ENCODE data around the gene BTBD16.

BTBD16 gene

DNA sequence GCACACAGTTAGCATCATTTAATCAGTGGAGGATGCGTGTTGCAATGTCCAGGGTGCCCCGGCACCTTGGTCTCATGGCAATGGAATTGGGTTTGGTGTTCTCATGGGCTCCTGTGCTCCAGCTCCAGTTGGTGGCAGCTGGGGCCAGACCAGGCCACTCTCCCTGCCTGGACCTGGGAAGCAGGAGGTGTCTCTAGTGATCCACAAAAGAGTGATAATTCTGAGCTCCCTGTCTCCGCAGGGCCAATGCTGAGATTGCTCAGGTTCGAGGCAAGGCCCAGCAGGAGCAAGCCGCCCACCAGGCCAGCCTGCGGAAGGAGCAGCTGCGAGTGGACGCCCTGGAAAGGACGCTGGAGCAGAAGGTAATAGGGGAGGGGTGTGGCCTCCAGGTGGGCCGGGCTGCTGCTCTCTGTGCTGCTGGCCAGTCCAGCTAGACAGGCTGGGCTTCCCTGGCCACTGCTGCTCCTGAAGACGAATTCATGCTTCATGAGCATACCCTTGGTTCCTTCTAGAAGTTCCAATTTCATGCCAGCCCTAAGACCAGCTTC lies 21.7 kb upstream of the BTBD16 start:
- Histone ChIP-seq H3K4me3 (ENCODE audit: low read depth in 1 of 2, low read length in 2 of 2) (no peak overlapping the region), H3K36me3 (ENCODE audit: control insufficient read depth in 1 of 2, insufficient read depth in 2 of 2, low read length in 2 of 2) (peaks cover 12 to 44% of the 10 kb centered on the region in 2 donors), H3K27ac (ENCODE audit: low read length) (no peak overlapping the region), H3K4me1 (ENCODE audit: control insufficient read depth in 1 of 2, insufficient read depth in 2 of 2, low read length in 2 of 2) (peaks cover 0 to 10% of the 10 kb centered on the region in 2 donors), H3K9me3 (ENCODE audit: control insufficient read depth in 1 of 2, low read length in 2 of 2) (no peaks in the 10 kb centered on the region), H3K27me3 (ENCODE audit: low read depth, low read length) (no peaks in the 10 kb centered on the region)

DNA sequence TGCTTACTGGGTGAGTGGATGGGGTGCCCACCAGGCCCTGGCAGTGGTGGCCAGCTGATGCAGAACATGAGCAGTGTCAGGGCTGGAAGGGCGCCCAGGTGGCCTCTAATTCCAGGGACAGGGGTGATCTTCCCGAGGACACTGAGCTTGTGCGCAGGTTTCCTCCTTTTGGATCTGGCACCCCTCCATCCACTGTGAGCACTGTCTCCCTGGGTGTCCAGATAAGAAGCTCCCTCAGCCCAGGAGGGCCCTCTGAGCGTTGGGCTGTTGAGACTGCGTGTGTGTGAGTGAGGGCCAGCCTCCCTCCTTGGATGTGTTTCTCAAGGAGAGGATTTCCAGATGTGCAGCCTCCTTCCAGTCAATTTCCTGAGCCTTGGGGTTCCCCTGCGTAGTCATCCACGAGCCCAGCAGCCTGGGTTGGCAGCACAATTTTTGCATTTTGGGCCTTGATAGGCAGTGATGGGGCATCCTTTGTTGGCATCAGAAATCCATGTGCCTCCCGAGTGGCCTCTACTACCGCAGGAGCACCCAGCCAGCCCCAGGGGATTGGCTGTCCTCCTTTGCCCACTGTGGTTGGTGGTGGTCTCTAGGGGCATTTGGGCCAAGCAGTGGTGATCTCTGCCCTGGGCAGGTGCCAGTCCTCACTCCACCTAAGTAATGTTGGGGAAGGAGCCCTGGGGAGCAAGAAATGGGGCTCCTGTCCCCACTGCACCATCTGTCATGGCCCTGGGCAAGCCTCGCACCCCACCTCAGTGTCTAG lies 20.9 kb upstream of the BTBD16 start:
- Histone ChIP-seq H3K4me1 (ENCODE audit: control insufficient read depth in 1 of 2, insufficient read depth in 2 of 2, low read length in 2 of 2) (peaks cover 0 to 10% of the 10 kb centered on the region in 2 donors), H3K27ac (ENCODE audit: low read length) (no peak overlapping the region), H3K4me3 (ENCODE audit: low read depth in 1 of 2, low read length in 2 of 2) (no peak overlapping the region), H3K27me3 (ENCODE audit: low read depth, low read length) (no peaks in the 10 kb centered on the region), H3K36me3 (ENCODE audit: control insufficient read depth in 1 of 2, insufficient read depth in 2 of 2, low read length in 2 of 2) (peaks cover 7 to 37% of the 10 kb centered on the region in 2 donors), H3K9me3 (ENCODE audit: control insufficient read depth in 1 of 2, low read length in 2 of 2) (no peaks in the 10 kb centered on the region)

- Histone ChIP-seq H3K27me3 (ENCODE audit: low read depth, low read length) (no peaks in the 10 kb centered on the region), H3K9me3 (ENCODE audit: control insufficient read depth in 1 of 2, low read length in 2 of 2) (no peaks in the 10 kb centered on the region), H3K4me1 (ENCODE audit: control insufficient read depth in 1 of 2, insufficient read depth in 2 of 2, low read length in 2 of 2) (peaks cover 0 to 10% of the 10 kb centered on the region in 2 donors), H3K36me3 (ENCODE audit: control insufficient read depth in 1 of 2, insufficient read depth in 2 of 2, low read length in 2 of 2) (peaks cover 6 to 34% of the 10 kb centered on the region in 2 donors), H3K4me3 (ENCODE audit: low read depth in 1 of 2, low read length in 2 of 2) (no peak overlapping the region), H3K27ac (ENCODE audit: low read length) (no peak overlapping the region)
Measured at GRCh38 chr10:122251459-122252255, 19.4 kb upstream of the BTBD16 start.

- Histone ChIP-seq H3K9me3 (ENCODE audit: control insufficient read depth in 1 of 2, low read length in 2 of 2) (no peaks in the 10 kb centered on the region), H3K4me1 (ENCODE audit: control insufficient read depth in 1 of 2, insufficient read depth in 2 of 2, low read length in 2 of 2) (peaks cover 0 to 13% of the 10 kb centered on the region in 2 donors), H3K27ac (ENCODE audit: low read length) (no peak overlapping the region), H3K36me3 (ENCODE audit: control insufficient read depth in 1 of 2, insufficient read depth in 2 of 2, low read length in 2 of 2) (peaks cover 4 to 25% of the 10 kb centered on the region in 2 donors), H3K4me3 (ENCODE audit: low read depth in 1 of 2, low read length in 2 of 2) (no peak overlapping the region), H3K27me3 (ENCODE audit: low read depth, low read length) (no peaks in the 10 kb centered on the region)
Measured at GRCh38 chr10:122252805-122253204, 18.3 kb upstream of the BTBD16 start.

- no peaks in the 10 kb centered on the region for H3K9me3 ChIP-seq (ENCODE audit: control insufficient read depth in 1 of 2, low read length in 2 of 2)
- no peak overlapping the region for H3K4me3 ChIP-seq (ENCODE audit: low read depth in 1 of 2, low read length in 2 of 2)
- H3K36me3 ChIP-seq (ENCODE audit: control insufficient read depth in 1 of 2, insufficient read depth in 2 of 2, low read length in 2 of 2), result peaks cover 3 to 18% of the 10 kb centered on the region in 2 donors
- no peaks in the 10 kb centered on the region for H3K27me3 ChIP-seq (ENCODE audit: low read depth, low read length)
- H3K4me1 ChIP-seq (ENCODE audit: control insufficient read depth in 1 of 2, insufficient read depth in 2 of 2, low read length in 2 of 2), result peaks cover 0 to 19% of the 10 kb centered on the region in 2 donors
- no peak overlapping the region for H3K27ac ChIP-seq (ENCODE audit: low read length)
Measured at GRCh38 chr10:122253605-122254004, 17.5 kb upstream of the BTBD16 start.

DNA sequence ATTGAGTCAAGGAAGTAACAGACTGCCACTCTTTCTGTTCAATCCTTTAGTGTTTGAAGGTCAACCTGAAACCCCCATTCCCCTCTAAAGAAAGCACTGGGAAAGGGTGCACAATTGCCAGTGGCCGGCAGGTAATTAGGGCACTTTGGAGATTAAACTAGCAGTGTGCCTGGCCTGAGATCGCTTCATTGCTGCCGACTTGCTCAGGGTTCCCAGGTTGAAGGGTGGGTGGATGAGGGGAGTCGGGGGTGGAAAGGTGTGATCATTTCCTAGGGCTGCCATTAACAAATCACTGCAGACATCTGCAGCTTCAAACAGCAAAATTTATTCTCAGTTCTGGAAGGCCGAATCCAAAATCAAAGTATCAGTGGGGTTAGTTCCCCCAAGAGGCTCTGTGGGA lies 16.3 kb upstream of the BTBD16 start:
- H3K27ac ChIP-seq (ENCODE audit: low read length), result no peak overlapping the region
- peaks cover 0 to 25% of the 10 kb centered on the region in 2 donors for H3K4me1 ChIP-seq (ENCODE audit: control insufficient read depth in 1 of 2, insufficient read depth in 2 of 2, low read length in 2 of 2)
- H3K9me3 ChIP-seq (ENCODE audit: control insufficient read depth in 1 of 2, low read length in 2 of 2), result no peaks in the 10 kb centered on the region
- no peaks in the 10 kb centered on the region for H3K27me3 ChIP-seq (ENCODE audit: low read depth, low read length)
- H3K36me3 ChIP-seq (ENCODE audit: control insufficient read depth in 1 of 2, insufficient read depth in 2 of 2, low read length in 2 of 2), result peaks cover 3 to 6% of the 10 kb centered on the region in 2 donors
- H3K4me3 ChIP-seq (ENCODE audit: low read depth in 1 of 2, low read length in 2 of 2), result no peak overlapping the region

DNA sequence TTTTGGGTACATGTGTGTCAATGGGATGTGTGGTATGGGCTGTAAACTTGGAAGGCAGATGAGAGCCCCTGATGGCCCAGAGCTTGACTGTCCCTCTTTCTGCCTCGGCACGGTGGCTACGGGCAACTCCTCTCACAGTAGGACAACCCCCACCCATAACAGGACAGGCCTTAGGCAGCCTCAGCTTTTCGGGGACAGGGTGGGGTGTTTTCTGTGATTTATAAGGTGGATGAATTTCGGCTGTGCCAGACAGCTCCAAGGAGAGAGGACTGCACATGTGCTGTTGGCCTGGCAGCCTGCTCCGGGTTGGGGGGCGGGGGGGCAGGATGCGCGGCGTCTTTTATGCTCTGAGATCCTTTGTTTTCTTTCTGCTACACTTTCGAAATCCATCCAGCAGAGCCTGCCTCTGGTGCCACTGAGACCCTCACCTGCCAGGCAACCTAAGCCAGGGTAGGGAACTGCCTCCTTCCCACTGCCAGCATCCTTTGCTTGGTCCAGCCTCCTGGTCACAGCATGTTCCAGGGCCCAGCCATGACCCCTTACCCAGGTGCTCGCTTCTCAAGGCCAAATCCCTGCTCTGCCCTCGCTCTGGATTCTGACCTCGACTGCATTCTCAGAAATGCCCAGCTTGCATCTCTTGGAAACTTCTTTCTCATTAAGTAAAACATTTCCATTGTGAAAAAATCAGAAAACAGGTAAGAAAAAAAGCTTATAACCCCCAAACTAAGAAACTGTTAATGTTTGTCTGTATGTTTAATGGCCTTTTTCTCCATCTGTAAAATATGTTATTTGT lies 15.4 kb upstream of the BTBD16 start:
- Histone ChIP-seq H3K36me3 (ENCODE audit: control insufficient read depth in 1 of 2, insufficient read depth in 2 of 2, low read length in 2 of 2) (peaks cover 3 to 6% of the 10 kb centered on the region in 2 donors), H3K27ac (ENCODE audit: low read length) (no peak overlapping the region), H3K27me3 (ENCODE audit: low read depth, low read length) (no peaks in the 10 kb centered on the region), H3K4me1 (ENCODE audit: control insufficient read depth in 1 of 2, insufficient read depth in 2 of 2, low read length in 2 of 2) (peaks cover 0 to 25% of the 10 kb centered on the region in 2 donors), H3K4me3 (ENCODE audit: low read depth in 1 of 2, low read length in 2 of 2) (no peak overlapping the region), H3K9me3 (ENCODE audit: control insufficient read depth in 1 of 2, low read length in 2 of 2) (no peaks in the 10 kb centered on the region)

- Histone ChIP-seq H3K4me1 (ENCODE audit: control insufficient read depth in 1 of 2, insufficient read depth in 2 of 2, low read length in 2 of 2) (peaks cover 0 to 25% of the 10 kb centered on the region in 2 donors), H3K36me3 (ENCODE audit: control insufficient read depth in 1 of 2, insufficient read depth in 2 of 2, low read length in 2 of 2) (peaks cover 3 to 6% of the 10 kb centered on the region in 2 donors), H3K27me3 (ENCODE audit: low read depth, low read length) (no peaks in the 10 kb centered on the region), H3K27ac (ENCODE audit: low read length) (no peak overlapping the region), H3K4me3 (ENCODE audit: low read depth in 1 of 2, low read length in 2 of 2) (no peak overlapping the region), H3K9me3 (ENCODE audit: control insufficient read depth in 1 of 2, low read length in 2 of 2) (peaks cover 0 to 2% of the 10 kb centered on the region in 2 donors)
Measured at GRCh38 chr10:122257041-122257440, 14.1 kb upstream of the BTBD16 start.

DNA sequence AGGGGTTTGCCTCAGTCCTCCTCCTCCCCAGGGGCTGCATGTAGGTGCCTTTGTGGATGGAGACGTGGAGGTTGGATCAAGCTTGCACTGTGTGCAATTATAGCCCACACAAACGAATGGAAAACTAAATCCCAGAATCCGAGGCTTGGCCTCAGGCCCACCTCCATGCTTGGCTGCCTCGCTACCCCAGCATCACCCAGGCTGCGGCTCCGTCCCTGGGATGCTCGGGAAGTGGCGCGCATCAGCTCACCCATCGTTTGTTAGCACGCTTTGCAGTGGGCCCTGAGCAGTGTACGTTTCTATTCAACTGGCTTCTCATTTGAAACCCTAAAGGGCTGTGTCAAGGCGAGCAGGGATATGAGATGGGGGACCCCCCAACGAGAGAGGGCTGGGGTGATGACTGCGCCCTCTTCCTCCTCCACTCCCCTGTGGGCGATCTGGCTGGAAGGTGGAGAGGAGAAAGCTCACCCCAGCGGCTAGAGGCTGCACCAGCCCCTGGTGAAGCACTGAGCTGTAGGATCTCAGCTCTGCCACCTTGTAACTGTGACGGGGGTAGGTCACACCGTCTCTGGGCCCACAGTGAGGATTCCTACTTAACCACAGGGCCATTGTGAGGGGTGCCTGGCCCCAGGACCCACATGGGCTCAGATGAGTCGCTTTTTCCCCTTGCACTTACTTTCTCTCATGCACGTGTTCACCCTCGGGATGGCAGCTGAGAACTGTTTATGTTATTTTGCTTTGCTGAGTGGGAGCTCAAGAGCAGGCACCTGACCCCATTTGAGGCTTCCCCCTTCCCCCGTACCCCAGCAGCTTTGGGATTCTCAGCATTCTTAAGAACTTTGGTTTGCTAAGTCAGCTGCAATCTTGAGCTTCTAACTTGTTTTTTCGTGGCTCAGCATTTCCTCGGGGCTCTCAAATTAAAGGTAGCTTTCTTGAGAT lies 12.7 kb upstream of the BTBD16 start:
- Histone ChIP-seq H3K4me1 (ENCODE audit: control insufficient read depth in 1 of 2, insufficient read depth in 2 of 2, low read length in 2 of 2) (peaks cover 0 to 17% of the 10 kb centered on the region in 2 donors), H3K27me3 (ENCODE audit: low read depth, low read length) (no peaks in the 10 kb centered on the region), H3K9me3 (ENCODE audit: control insufficient read depth in 1 of 2, low read length in 2 of 2) (peaks cover 0 to 4% of the 10 kb centered on the region in 2 donors), H3K4me3 (ENCODE audit: low read depth in 1 of 2, low read length in 2 of 2) (no peak overlapping the region), H3K36me3 (ENCODE audit: control insufficient read depth in 1 of 2, insufficient read depth in 2 of 2, low read length in 2 of 2) (peaks cover 0 to under 1% of the 10 kb centered on the region in 2 donors), H3K27ac (ENCODE audit: low read length) (no peak overlapping the region)

GRCh38 chr10:122259075-122259466 lies 12.0 kb upstream of the BTBD16 start:
- Histone ChIP-seq H3K9me3 (ENCODE audit: control insufficient read depth in 1 of 2, low read length in 2 of 2) (peaks cover 0 to 4% of the 10 kb centered on the region in 2 donors), H3K27me3 (ENCODE audit: low read depth, low read length) (no peaks in the 10 kb centered on the region), H3K36me3 (ENCODE audit: control insufficient read depth in 1 of 2, insufficient read depth in 2 of 2, low read length in 2 of 2) (no peaks in the 10 kb centered on the region), H3K4me1 (ENCODE audit: control insufficient read depth in 1 of 2, insufficient read depth in 2 of 2, low read length in 2 of 2) (peaks cover 0 to 18% of the 10 kb centered on the region in 2 donors), H3K27ac (ENCODE audit: low read length) (no peak overlapping the region), H3K4me3 (ENCODE audit: low read depth in 1 of 2, low read length in 2 of 2) (no peak overlapping the region)

Data from muscle layer of duodenum (tissue), 2 donors.